HG03103 (cell line): ENCODE data around the gene SCP2D1.

Source experiments
- ATAC-seq: cut with Tn5 transposase; IDR thresholded peaks from one replicate; pipeline ENCODE4 v1.9.1; 2021; ENCODE audit warnings: low read depth; ENCODE audit not compliant: unreplicated experiment

The SCP2D1 gene

GRCh38 chr20:18857640-18858039, 44.1 kb downstream of the SCP2D1 start:
- ATAC-seq: no peak

- no peak for ATAC-seq
Measured at GRCh38 chr20:18858816-18859215, 45.2 kb downstream of the SCP2D1 start.
